ENCODE data around the gene ZNF607. TPM values are rescaled to one million over a fixed set of nuclear protein-coding genes. Genes with fewer than 3 reads are reported as not detected.
A peak's percentile ranks its signal among the peaks of the same experiment; 100 is the strongest.

Gene ZNF607
- total RNA-seq, 3 donors from 2014 or later, result 1.4 to 8.5 (median 5.6) TPM

DNA sequence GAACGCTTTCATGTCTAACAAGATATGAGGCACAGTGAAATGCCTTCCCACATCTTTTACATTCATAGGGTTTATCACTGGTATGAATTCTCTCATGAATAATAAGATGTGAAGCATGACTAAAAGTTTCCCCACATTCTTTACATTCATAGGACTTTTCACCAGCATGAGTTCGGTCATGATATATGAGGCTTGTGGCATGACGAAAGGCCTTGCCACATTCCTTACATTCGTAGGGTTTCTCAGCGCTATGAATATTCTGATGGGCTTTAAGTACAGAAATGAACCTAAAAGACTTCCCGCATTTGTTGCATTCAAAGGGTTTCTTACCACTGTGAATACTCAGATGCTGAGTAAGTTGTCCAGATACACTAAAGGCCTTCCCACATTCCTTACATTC lies 21.3 kb downstream of the ZNF607 start:
- intact Hi-C loops (cut with DNase I; ENCODE audit: low total_unique reads), result no loop called here
- TF ChIP-seq POLR2AphosphoS5 (IDR thresholded peaks at IDR 0.05) (no peak), POLR2A (IDR thresholded peaks at IDR 0.05) (no peak)
- TF ChIP-seq, protein P1, sequence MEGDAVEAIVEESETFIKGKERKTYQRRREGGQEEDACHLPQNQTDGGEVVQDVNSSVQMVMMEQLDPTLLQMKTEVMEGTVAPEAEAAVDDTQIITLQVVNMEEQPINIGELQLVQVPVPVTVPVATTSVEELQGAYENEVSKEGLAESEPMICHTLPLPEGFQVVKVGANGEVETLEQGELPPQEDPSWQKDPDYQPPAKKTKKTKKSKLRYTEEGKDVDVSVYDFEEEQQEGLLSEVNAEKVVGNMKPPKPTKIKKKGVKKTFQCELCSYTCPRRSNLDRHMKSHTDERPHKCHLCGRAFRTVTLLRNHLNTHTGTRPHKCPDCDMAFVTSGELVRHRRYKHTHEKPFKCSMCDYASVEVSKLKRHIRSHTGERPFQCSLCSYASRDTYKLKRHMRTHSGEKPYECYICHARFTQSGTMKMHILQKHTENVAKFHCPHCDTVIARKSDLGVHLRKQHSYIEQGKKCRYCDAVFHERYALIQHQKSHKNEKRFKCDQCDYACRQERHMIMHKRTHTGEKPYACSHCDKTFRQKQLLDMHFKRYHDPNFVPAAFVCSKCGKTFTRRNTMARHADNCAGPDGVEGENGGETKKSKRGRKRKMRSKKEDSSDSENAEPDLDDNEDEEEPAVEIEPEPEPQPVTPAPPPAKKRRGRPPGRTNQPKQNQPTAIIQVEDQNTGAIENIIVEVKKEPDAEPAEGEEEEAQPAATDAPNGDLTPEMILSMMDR (IDR thresholded peaks at IDR 0.05), result no peak
- H3K4me3 ChIP-seq, result no peak overlapping the region
- no peaks in the 10 kb centered on the region for H3K4me1 ChIP-seq
- H3K9me3 ChIP-seq, result peaks cover 20 to 32% of the 10 kb centered on the region in 2 donors
- no peaks in the 10 kb centered on the region for H3K27me3 ChIP-seq
- H3K36me3 ChIP-seq, result peaks cover 9% of the 10 kb centered on the region
- DNase-seq (ENCODE audit: low spot score in 2 of 2), result no peak
- H3K27ac ChIP-seq, result no peak overlapping the region

DNA sequence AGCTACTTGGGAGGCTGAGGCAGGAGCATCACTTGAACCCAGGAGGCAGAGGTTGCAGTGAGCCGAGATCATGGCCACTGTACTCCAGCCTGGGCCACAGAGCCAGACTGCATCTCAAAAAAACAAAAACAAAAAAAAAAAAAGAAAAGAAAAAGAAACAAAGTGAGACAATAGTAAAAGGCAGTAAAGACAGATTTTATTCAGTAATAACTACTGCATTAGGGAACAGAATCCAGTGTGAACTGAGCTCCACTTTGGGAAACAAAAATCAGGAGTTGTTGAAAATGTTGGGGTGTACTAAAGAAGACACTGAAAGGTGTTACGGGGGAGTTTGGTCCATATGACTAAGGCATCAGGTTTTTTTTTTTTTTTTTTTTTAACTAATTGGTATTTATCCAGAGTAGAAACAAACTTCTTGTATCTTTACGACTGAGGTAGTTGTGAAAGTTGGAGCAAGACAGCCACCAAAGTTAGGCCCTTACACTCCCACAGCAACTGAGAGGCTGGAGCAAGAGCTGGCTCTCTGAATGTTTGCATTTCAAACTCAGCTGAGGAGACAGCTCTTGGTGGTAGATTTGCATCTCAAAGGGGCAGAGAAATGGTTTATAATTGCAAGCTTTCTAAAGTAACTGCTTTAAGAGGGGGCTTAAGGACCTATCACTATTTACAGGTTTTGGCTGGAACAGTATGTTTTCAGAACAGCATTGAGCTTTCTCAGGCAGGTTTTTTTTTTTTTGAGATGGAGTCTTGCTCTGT lies 24.2 kb downstream of the ZNF607 start:
- Histone ChIP-seq H3K4me1 (no peaks in the 10 kb centered on the region), H3K4me3 (no peak overlapping the region), H3K27ac (no peak overlapping the region), H3K27me3 (no peaks in the 10 kb centered on the region), H3K9me3 (peaks cover 17 to 26% of the 10 kb centered on the region in 2 donors), H3K36me3 (peaks cover 9% of the 10 kb centered on the region)
- TF ChIP-seq POLR2AphosphoS5 (IDR thresholded peaks at IDR 0.05), result no peak
- TF ChIP-seq POLR2A (IDR thresholded peaks at IDR 0.05), result no peak
- TF ChIP-seq, protein P1 (IDR thresholded peaks at IDR 0.05), result no peak
- intact Hi-C loops (cut with DNase I; ENCODE audit: low total_unique reads), result no loop called here
- DNase-seq (ENCODE audit: low spot score in 2 of 2), result no peak

DNA sequence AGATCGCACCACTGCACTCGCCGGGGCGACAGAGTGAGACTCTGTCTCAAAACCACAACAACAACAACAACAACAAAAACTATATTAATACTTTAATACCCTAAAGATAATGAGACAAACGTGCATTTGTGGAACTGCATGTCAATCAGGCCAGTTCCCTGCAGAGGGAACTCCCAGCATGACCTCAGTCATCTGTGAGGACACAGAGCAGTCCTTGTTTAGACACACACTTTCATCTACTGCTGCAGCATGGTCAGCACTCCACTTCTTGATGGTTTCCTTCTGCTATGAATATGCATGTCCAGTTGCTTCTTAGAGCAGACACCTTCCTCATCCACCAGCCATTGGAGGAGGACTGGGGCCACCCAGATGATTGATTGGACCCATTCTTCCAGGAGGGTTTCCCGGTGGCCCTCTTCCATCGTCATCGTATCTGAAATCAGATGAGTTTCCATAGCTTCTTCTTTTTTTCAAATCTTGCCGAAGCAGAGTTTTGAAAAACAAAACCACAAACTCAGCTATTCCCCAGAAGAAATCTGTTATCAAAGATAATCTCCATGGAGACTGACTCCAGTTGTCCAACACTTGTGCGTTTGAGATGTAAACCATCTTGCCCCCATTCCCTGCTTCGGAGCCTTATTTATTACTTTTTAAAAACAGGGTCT lies 26.5 kb downstream of the ZNF607 start:
- no peak for TF ChIP-seq POLR2AphosphoS5 (IDR thresholded peaks at IDR 0.05)
- TF ChIP-seq, protein P1 (IDR thresholded peaks at IDR 0.05), result no peak
- no peak for TF ChIP-seq POLR2A (IDR thresholded peaks at IDR 0.05)
- H3K9me3 ChIP-seq, result peaks cover 15 to 19% of the 10 kb centered on the region in 2 donors
- H3K27me3 ChIP-seq, result no peaks in the 10 kb centered on the region
- intact Hi-C loops (cut with DNase I; ENCODE audit: low total_unique reads), result no loop called here
- H3K4me3 ChIP-seq, result peak overlapping the region in 1 of 3 donors; percentile 89
- no peak for DNase-seq (ENCODE audit: low spot score in 2 of 2)
- H3K36me3 ChIP-seq, result no peaks in the 10 kb centered on the region
- H3K27ac ChIP-seq, result no peak overlapping the region
- no peaks in the 10 kb centered on the region for H3K4me1 ChIP-seq

DNA sequence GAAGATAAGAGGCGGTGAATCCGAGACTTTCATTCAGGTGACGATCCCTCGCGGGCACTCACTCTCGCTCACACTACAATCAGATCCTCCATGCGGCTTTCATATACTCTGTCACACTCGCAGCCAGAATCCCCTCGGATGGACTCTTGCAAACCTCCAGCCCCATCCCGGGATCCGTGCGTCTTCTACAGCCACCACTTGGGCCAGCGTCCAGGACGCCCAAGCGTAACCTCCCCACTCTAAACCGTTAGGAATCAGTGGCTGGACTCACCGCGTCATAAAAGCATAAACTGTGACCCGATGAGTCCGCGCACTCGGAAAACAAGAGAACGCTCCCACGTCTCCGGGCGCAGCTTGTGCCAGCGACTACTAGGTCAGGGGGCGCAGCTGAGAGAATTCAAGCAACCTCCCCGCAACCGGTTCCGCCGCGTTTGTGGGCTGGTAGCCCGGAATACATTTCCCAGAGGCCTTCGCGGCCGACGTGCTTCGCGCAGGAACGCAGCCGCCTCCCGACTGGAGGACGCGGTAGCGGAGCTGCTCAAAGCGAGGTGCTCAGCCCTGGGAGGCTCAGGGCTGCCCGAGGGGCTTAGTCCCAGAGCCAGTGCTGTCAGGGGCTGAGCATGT lies 27.6 kb downstream of the ZNF607 start:
- H3K27me3 ChIP-seq, result no peaks in the 10 kb centered on the region
- H3K36me3 ChIP-seq, result no peaks in the 10 kb centered on the region
- TF ChIP-seq POLR2A (IDR thresholded peaks at IDR 0.05) (no peak), POLR2AphosphoS5 (IDR thresholded peaks at IDR 0.05) (peak in 1 of 3 donors; percentile 25)
- H3K4me3 ChIP-seq, result peak overlapping the region; percentile 42 to 89 (median 64)
- H3K4me1 ChIP-seq, result no peaks in the 10 kb centered on the region
- H3K27ac ChIP-seq, result peak overlapping the region; percentile 71 to 81
- DNase-seq (ENCODE audit: low spot score in 2 of 2), result peak; percentile 46 to 66
- intact Hi-C loops (cut with DNase I; ENCODE audit: low total_unique reads), result no loop called here
- H3K9me3 ChIP-seq, result peaks cover 6 to 20% of the 10 kb centered on the region in 2 donors

DNA sequence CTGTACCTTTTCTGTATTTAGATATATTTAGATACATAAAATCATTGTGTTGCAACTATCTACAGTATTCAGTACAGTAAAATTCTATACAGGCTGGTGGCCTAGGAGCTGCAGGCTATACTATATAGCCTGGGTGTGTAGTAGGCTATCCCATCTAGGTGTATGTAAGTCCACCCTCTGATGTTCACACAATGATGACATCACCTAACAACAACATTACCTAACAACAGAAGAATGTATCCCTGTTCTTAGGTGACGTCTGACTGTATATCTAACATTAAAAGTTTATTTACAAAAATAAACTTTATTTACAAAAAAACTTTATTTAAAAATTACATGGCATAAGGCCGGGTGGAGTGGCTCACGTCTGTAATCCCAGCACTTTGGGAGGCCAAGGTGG lies 36.0 kb downstream of the ZNF607 start:
- H3K27me3 ChIP-seq, result no peaks in the 10 kb centered on the region
- no peak for TF ChIP-seq POLR2AphosphoS5 (IDR thresholded peaks at IDR 0.05)
- no peak overlapping the region for H3K4me3 ChIP-seq
- H3K36me3 ChIP-seq, result no peaks in the 10 kb centered on the region
- H3K9me3 ChIP-seq, result peaks cover 47 to 67% of the 10 kb centered on the region in 2 donors
- no peaks in the 10 kb centered on the region for H3K4me1 ChIP-seq
- H3K27ac ChIP-seq, result no peak overlapping the region
- intact Hi-C loops (cut with DNase I; ENCODE audit: low total_unique reads), result no loop called here
- DNase-seq (ENCODE audit: low spot score in 2 of 2), result no peak

All from breast epithelium (tissue), 4 donors.